C4-2B (cell line): ENCODE data around the gene ANKRD16.

ENCODE experiments used
- ZFX ChIP-seq: fragments of 450-650 bp; IDR thresholded peaks from 2 replicates; pipeline ENCODE4 v1.6.1; 2017
- TF ChIP-seq, protein P1 (sequence below): fragments of 450-650 bp; conservative IDR thresholded peaks from 2 replicates; pipeline ENCODE4 v1.5.1; 2017; ENCODE audit warnings: mild to moderate bottlenecking

DNA sequence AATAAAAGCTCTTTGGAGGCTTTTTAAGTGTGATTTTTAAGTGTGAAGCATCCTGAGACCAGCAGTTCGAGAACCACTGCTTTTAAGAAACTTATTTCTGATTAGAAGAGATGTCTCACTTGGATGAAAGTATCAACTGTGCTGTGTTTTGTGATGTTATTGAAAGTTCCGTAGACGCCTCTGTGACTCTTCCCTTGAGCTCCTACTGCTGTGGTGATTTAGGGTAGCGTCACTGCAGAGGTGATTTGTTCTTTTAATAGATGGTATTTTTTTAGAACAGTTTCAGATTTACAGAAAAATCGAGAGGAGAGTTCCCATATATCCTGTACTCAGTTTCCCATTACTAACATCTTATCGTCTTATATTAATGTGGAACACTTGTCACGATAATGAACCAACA is 29.9 kb upstream of the ANKRD16 start:
- TF ChIP-seq, protein P1, sequence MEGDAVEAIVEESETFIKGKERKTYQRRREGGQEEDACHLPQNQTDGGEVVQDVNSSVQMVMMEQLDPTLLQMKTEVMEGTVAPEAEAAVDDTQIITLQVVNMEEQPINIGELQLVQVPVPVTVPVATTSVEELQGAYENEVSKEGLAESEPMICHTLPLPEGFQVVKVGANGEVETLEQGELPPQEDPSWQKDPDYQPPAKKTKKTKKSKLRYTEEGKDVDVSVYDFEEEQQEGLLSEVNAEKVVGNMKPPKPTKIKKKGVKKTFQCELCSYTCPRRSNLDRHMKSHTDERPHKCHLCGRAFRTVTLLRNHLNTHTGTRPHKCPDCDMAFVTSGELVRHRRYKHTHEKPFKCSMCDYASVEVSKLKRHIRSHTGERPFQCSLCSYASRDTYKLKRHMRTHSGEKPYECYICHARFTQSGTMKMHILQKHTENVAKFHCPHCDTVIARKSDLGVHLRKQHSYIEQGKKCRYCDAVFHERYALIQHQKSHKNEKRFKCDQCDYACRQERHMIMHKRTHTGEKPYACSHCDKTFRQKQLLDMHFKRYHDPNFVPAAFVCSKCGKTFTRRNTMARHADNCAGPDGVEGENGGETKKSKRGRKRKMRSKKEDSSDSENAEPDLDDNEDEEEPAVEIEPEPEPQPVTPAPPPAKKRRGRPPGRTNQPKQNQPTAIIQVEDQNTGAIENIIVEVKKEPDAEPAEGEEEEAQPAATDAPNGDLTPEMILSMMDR = no peak
- no peak for TF ChIP-seq ZFX
